ENCODE results near the gene KCNH5.

GRCh38 chr14:63088865-63089264, 43.6 kb upstream of the KCNH5 start:
- TF ChIP-seq, protein P1, sequence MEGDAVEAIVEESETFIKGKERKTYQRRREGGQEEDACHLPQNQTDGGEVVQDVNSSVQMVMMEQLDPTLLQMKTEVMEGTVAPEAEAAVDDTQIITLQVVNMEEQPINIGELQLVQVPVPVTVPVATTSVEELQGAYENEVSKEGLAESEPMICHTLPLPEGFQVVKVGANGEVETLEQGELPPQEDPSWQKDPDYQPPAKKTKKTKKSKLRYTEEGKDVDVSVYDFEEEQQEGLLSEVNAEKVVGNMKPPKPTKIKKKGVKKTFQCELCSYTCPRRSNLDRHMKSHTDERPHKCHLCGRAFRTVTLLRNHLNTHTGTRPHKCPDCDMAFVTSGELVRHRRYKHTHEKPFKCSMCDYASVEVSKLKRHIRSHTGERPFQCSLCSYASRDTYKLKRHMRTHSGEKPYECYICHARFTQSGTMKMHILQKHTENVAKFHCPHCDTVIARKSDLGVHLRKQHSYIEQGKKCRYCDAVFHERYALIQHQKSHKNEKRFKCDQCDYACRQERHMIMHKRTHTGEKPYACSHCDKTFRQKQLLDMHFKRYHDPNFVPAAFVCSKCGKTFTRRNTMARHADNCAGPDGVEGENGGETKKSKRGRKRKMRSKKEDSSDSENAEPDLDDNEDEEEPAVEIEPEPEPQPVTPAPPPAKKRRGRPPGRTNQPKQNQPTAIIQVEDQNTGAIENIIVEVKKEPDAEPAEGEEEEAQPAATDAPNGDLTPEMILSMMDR (optimal IDR thresholded peaks at IDR 0.05 in 1 of 3, IDR thresholded peaks at IDR 0.05 in 1 of 3, conservative IDR thresholded peaks at IDR 0.05 in 1 of 3; ENCODE audit: extremely low read depth in 1 of 3, insufficient read depth in 2 of 3, low read length in 3 of 3): no peak
- no peak for TF ChIP-seq EZH2 (IDR thresholded peaks at IDR 0.05; ENCODE audit: low read length)

All from keratinocyte (primary cell).